Suprapubic skin (tissue), 4 donors: ENCODE data around the gene SOX8.

Experiments used
- POLR2A ChIP-seq, 2 donors: fragments of 450-650 bp; IDR thresholded peaks; one replicate each; pipeline ENCODE4 v1.6.1; 2017; ENCODE audit warnings: antibody characterized with exemption in 2 of 2, mild to moderate bottlenecking in 2 of 2, moderate library complexity in 2 of 2
- POLR2AphosphoS5 ChIP-seq, 3 donors: sonication (generic); formaldehyde crosslinking; IDR thresholded peaks; one replicate each; pipeline ENCODE4 v1.6.1; 2017; ENCODE audit warnings: antibody characterized with exemption in 3 of 3

DNA sequence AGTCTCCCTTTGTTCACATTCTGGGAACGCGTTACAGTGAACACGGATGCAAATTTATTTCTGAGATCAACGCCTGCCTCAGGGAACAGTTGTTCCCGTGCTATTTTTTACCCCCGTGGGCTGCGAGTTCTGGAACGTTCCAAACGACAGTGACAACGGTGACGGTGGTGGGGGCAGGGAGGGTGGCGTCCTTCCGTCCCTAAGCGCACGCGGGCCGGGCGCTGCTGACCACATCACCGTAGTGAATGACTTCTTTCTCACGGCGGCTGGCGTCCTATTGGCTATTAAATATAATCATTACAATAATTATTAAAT is 45.9 kb downstream of the SOX8 start:
- no peak for TF ChIP-seq POLR2A (IDR thresholded peaks at IDR 0.05)
- no peak for TF ChIP-seq POLR2AphosphoS5 (IDR thresholded peaks at IDR 0.05)
